ENCODE measurements around the gene GPR32. TPM values are rescaled to one million over a fixed set of nuclear protein-coding genes. Genes with fewer than 3 reads are reported as not detected.

The GPR32 gene
- polyA plus RNA-seq, 1 donor from 2014 or later = not detected

- H3F3A ChIP-seq (ENCODE audit: insufficient read depth, low read length, poor library complexity, severe bottlenecking) = no peaks in the 10 kb centered on the region
- H3K9me3 ChIP-seq (ENCODE audit: low read length) = no peaks in the 10 kb centered on the region
- no peaks in the 10 kb centered on the region for H4K20me1 ChIP-seq (ENCODE audit: insufficient read depth)
- H3K4me2 ChIP-seq (ENCODE audit: low read length) = no peak overlapping the region
- H3K4me3 ChIP-seq (ENCODE audit: low read length) = no peak overlapping the region
- no peak overlapping the region for H2AFZ ChIP-seq (ENCODE audit: low read depth, low read length)
- TF ChIP-seq CTCF (IDR thresholded peaks at IDR 0.05; ENCODE audit: poor library complexity, severe bottlenecking) = no peak
- no peak for TF ChIP-seq EZH2 (IDR thresholded peaks at IDR 0.05; ENCODE audit: borderline replicate concordance, insufficient read depth, low read length, poor library complexity, severe bottlenecking)
- TF ChIP-seq EP300 (conservative IDR thresholded peaks at IDR 0.05; ENCODE audit: poor library complexity, severe bottlenecking) = no peak
- TF ChIP-seq REST (IDR thresholded peaks at IDR 0.05; ENCODE audit: borderline replicate concordance) = no peak
- TF ChIP-seq RAD21 (conservative IDR thresholded peaks at IDR 0.05) = no peak
- no peak for TF ChIP-seq POLR2AphosphoS5 (IDR thresholded peaks at IDR 0.05)
- TF ChIP-seq MXI1 (conservative IDR thresholded peaks at IDR 0.05; ENCODE audit: poor library complexity, severe bottlenecking) = no peak
- TF ChIP-seq SMC3 (conservative IDR thresholded peaks at IDR 0.05; ENCODE audit: poor library complexity) = no peak
- no peaks in the 10 kb centered on the region for H3K9me2 ChIP-seq (ENCODE audit: insufficient read depth, low read length)
- no peaks in the 10 kb centered on the region for H3K27me3 ChIP-seq (ENCODE audit: insufficient read depth, low read depth, low read length)
- no peaks in the 10 kb centered on the region for H3K79me2 ChIP-seq (replicated peaks; ENCODE audit: insufficient read depth, low read length)
- H3K27ac ChIP-seq (ENCODE audit: low read length) = no peak overlapping the region
- no peaks in the 10 kb centered on the region for H3K36me3 ChIP-seq (ENCODE audit: insufficient read depth, low read length)
- H3K9ac ChIP-seq (ENCODE audit: low read length) = no peak overlapping the region
Measured at GRCh38 chr19:50794876-50795663, 24.8 kb downstream of the GPR32 start.

- Histone ChIP-seq H3K27ac (ENCODE audit: low read length) (no peak overlapping the region), H3K9me3 (ENCODE audit: low read length) (no peaks in the 10 kb centered on the region), H3K36me3 (ENCODE audit: insufficient read depth, low read length) (no peaks in the 10 kb centered on the region)
Measured at GRCh38 chr19:50795664-50796073, 25.4 kb downstream of the GPR32 start.

More at GRCh38 chr19:50795664-50796073, 25.4 kb downstream of the GPR32 start:
- no peak overlapping the region for H3K9ac ChIP-seq (ENCODE audit: low read length)
- no peaks in the 10 kb centered on the region for H3F3A ChIP-seq (ENCODE audit: insufficient read depth, low read length, poor library complexity, severe bottlenecking)
- H3K4me2 ChIP-seq (ENCODE audit: low read length) = no peak overlapping the region
- no peak overlapping the region for H2AFZ ChIP-seq (ENCODE audit: low read depth, low read length)
- H3K9me2 ChIP-seq (ENCODE audit: insufficient read depth, low read length) = no peaks in the 10 kb centered on the region
- H3K27me3 ChIP-seq (ENCODE audit: insufficient read depth, low read depth, low read length) = no peaks in the 10 kb centered on the region
- no peaks in the 10 kb centered on the region for H3K79me2 ChIP-seq (replicated peaks; ENCODE audit: insufficient read depth, low read length)
- no peak overlapping the region for H3K4me3 ChIP-seq (ENCODE audit: low read length)
- no peak for TF ChIP-seq CTCF (IDR thresholded peaks at IDR 0.05; ENCODE audit: poor library complexity, severe bottlenecking)
- TF ChIP-seq SMC3 (conservative IDR thresholded peaks at IDR 0.05; ENCODE audit: poor library complexity) = no peak
- TF ChIP-seq MXI1 (conservative IDR thresholded peaks at IDR 0.05; ENCODE audit: poor library complexity, severe bottlenecking) = no peak
- TF ChIP-seq RAD21 (conservative IDR thresholded peaks at IDR 0.05) = no peak
- TF ChIP-seq REST (IDR thresholded peaks at IDR 0.05; ENCODE audit: borderline replicate concordance) = no peak
- TF ChIP-seq EZH2 (IDR thresholded peaks at IDR 0.05; ENCODE audit: borderline replicate concordance, insufficient read depth, low read length, poor library complexity, severe bottlenecking) = no peak
- TF ChIP-seq POLR2AphosphoS5 (IDR thresholded peaks at IDR 0.05) = no peak
- no peaks in the 10 kb centered on the region for H4K20me1 ChIP-seq (ENCODE audit: insufficient read depth)

Measured in neural cell (in vitro differentiated cells).